Kidney epithelial cell (primary cell): Measurements from ENCODE around the gene RBM45. TPM values are rescaled to one million over a fixed set of nuclear protein-coding genes. Genes with fewer than 3 reads are reported as not detected.

Source experiments
- DNase-seq: peaks from one replicate; pipeline ENCODE4 v3.0.0-alpha.2; 2010; ENCODE audit warnings: low read depth
- H3K27me3 ChIP-seq: 2 replicates; pipeline ENCODE4 v1.6.0; 2011; ENCODE audit warnings: low read length; ENCODE audit not compliant: control insufficient read depth, insufficient read depth
- H3K36me3 ChIP-seq: 2 replicates; pipeline ENCODE4 v1.5.1; 2011; ENCODE audit warnings: low read length; ENCODE audit not compliant: control insufficient read depth, insufficient read depth
- H3K4me3 ChIP-seq: 2 replicates; pipeline ENCODE4 v1.5.1; 2011; ENCODE audit warnings: low read depth, mild to moderate bottlenecking, control low read depth, low read length
- total RNA-seq: library from RNA; depleted of rRNA; stranded (reverse); fragments of >200 nt; gene quantifications from 2 replicates; pipeline ENCODE4 v1.2.3, GENCODE V29; 2015
- TF ChIP-seq, protein P1 (sequence below): IDR thresholded peaks from 2 replicates; pipeline ENCODE4 v1.5.1; 2011; ENCODE audit warnings: mild to moderate bottlenecking, moderate library complexity, low read length, control low read depth, inconsistent platforms; ENCODE audit not compliant: insufficient read depth, poor library complexity, severe bottlenecking

Gene RBM45
- total RNA-seq, 1 donor from 2014 or later, result 7.6 TPM

DNA sequence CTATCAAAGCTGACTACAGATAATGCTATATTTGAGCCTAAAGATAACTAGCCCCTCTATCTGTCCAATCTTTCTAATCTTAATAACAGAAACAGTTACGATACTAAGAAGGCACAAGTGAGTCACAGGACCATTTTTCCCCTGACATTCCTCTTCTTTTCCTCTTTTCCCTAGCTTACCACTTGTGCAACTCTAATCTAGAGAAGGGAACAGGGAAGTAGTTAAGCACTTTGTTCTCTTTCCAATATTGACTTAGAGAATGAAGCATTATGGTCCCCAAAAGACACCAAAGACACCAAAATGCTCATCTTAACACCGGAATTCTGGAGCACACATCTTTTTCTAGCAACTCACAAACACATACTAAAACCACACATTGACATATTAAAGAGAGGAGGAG is 41.4 kb upstream of the RBM45 start:
- H3K4me3 ChIP-seq, result no peak overlapping the region
- no peaks in the 10 kb centered on the region for H3K27me3 ChIP-seq
- no peak for DNase-seq
- no peaks in the 10 kb centered on the region for H3K36me3 ChIP-seq
- TF ChIP-seq, protein P1, sequence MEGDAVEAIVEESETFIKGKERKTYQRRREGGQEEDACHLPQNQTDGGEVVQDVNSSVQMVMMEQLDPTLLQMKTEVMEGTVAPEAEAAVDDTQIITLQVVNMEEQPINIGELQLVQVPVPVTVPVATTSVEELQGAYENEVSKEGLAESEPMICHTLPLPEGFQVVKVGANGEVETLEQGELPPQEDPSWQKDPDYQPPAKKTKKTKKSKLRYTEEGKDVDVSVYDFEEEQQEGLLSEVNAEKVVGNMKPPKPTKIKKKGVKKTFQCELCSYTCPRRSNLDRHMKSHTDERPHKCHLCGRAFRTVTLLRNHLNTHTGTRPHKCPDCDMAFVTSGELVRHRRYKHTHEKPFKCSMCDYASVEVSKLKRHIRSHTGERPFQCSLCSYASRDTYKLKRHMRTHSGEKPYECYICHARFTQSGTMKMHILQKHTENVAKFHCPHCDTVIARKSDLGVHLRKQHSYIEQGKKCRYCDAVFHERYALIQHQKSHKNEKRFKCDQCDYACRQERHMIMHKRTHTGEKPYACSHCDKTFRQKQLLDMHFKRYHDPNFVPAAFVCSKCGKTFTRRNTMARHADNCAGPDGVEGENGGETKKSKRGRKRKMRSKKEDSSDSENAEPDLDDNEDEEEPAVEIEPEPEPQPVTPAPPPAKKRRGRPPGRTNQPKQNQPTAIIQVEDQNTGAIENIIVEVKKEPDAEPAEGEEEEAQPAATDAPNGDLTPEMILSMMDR, result no peak

DNA sequence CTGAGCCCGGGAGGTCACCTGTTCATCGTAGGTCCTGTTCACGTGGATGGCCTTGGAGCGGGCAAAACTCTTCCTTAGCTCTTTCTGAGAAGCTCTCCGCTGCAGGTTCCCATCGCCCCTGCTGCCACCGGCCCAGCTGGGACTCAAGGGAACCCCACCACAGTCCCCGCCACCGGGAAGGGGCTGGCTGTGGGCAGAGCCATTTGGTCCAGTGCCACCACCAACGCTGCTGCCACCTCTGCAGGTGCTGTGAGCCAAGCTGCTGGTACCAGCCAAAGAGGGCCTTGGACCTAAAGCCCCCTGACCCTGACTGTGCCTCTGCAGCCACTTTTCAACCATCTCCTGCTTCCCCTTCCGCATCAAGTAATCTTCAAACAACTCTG is 40.2 kb upstream of the RBM45 start:
- TF ChIP-seq, protein P1, result no peak
- Histone ChIP-seq H3K4me3 (no peak overlapping the region), H3K36me3 (no peaks in the 10 kb centered on the region), H3K27me3 (no peaks in the 10 kb centered on the region)
- DNase-seq, result no peak

DNA sequence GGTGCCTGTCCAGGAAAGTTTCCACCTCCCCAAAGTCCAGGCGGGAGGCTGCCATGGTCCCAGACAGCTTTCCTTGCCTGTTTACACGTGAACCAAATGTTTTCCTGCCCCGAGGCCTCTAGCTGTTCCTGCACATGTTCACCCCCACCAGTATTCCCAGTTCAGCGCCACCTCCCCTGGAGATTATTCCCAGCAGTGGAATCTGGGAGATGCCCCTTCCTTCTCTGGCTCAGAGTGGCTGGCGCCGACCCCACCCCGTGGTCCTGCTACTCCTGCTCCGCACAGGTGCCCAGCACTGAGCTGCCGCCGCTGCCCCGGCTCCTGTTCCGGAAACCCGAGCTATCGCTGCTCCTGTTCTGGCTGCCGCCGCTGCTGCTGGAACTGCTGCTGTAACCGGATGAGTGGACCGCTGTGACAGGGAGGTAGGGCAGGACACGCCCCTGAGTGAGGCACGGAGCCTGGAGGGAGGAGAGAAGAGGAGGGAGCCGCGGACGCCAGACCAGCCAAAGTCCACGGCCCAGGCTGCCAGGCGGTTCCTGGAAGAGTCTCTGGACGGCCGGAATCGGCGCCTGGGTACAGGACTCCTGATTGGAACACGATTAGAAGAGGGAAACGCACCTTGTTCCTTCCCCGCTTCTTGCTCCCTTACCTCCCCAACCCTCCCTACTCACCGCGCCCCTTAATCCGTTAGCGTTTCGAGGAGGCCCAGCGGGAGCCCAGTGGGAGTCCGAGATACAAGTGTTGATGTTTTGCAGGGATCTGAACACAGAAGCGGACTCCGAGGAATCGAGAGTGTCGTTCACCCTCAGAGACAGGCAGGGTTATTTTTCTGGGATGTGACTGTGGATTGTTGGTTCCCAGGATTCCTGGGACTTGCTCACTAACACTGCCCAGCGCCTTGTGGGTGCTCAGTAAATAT is 39.6 kb upstream of the RBM45 start, which contains the start of gene PDE11A:
Gene PDE11A (minus strand): TSS at position 395 of the 919 bp plus-strand sequence. CDS start 340 bp downstream, at position 55.
- no peaks in the 10 kb centered on the region for H3K27me3 ChIP-seq
- H3K36me3 ChIP-seq, result no peaks in the 10 kb centered on the region
- DNase-seq, result peak; percentile 69
- H3K4me3 ChIP-seq, result peak within 1 kb of the TSS; percentile 49
- TF ChIP-seq, protein P1, result no peak

DNA sequence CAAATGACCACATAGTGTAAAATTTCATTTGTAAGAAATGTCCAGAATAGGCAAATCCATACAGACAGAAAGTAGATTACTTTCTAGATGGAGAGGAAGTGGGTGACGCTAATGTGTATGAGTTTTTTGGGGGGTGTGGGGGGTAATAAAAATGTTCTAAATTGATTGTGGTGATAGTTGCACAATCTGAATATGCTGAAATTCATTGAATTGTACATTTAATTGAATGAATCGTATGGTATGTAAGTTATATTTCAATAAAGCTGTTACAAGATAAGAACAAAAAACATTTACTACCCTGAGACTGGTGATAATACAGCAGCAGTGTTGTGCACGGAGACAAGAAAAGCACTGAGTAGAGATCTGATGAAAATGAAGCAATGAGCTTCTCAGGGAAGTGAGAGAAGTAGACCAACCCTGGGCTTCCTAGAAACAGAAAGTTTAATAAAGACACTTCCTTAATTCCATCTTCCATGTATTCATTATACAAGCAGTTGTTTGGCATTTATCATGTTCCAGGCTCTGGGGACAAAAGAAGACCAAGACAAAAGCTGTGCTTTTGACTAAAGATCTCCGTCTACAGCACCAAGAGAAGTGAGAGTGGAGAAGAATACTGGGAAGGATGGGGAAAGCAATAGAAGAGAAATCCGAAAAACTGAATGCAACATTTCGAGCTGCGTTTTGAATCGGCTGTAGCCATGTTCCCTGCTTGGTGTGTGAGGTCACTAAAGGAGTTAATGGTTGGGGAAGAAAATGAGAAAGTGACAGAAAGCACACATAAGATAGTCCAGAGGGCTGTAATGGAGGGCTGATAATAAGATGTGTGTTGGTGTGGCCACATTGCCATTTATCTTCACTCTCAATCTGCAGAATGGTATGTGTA is 37.9 kb upstream of the RBM45 start:
- DNase-seq, result no peak
- H3K4me3 ChIP-seq, result no peak overlapping the region
- no peaks in the 10 kb centered on the region for H3K27me3 ChIP-seq
- H3K36me3 ChIP-seq, result no peaks in the 10 kb centered on the region
- TF ChIP-seq, protein P1, result no peak

DNA sequence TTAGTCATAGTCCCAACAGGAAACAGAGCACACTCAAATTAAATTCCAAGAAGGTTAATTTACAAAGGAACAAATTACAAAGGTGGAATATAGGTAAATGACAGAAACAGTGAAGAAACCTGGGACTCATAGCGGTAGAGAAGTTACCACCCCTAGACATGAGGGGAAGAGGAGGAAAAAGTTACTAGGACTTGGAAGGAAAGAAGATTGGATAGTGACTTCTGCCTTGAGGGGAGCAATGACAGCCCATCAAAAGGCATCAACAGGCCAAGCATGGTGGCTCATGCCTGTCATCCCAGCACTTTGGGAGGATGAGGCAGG is 37.3 kb upstream of the RBM45 start:
- Histone ChIP-seq H3K36me3 (no peaks in the 10 kb centered on the region), H3K4me3 (no peak overlapping the region)

More for the DNA sequence above, 37.3 kb upstream of the RBM45 start:
- no peak for DNase-seq
- TF ChIP-seq, protein P1, result no peak
- H3K27me3 ChIP-seq, result no peaks in the 10 kb centered on the region
